ENCODE results near the gene USP48. TPM values are rescaled to one million over a fixed set of nuclear protein-coding genes. Genes with fewer than 3 reads are reported as not detected.
"Not testable (repeated sequence)": the region's sequence is repeated elsewhere in the genome, so short reads cannot be mapped to it uniquely, and the experiment has no call there.

The USP48 gene
- total RNA-seq, 3 donors from 2014 or later = 39.1 to 70.6 (median 52.2) TPM

DNA sequence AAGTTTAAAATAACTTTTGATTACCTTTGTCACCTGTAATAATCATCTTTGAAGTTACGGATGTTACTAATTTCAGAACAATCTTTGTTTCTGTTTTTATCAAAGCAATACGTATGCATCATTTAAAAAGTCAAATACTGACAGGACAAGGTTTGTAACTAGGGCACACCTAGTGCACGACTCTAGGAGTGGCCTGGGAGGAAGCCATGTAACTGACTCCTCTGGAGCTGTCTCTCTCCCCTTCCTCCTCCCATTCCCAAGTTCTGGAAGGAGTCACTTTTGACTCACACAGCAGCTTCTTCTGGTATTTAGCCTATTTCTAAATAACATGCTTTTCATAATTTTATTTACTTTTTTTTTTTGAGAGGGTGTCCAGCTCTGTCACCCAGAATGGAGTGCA lies 102.0 kb downstream of the USP48 start:
- Histone ChIP-seq H3K4me1 (ENCODE audit: low read depth) (no peaks in the 10 kb centered on the region), H3K36me3 (ENCODE audit: low read depth) (no peaks in the 10 kb centered on the region), H3K4me3 (no peak overlapping the region), H3K9me3 (no peaks in the 10 kb centered on the region)
- intact Hi-C loops (cut with DNase I, micrococcal nuclease) = no loop called here
- ATAC-seq = no peak
- DNase-seq = no peak
- TF ChIP-seq, protein P1, sequence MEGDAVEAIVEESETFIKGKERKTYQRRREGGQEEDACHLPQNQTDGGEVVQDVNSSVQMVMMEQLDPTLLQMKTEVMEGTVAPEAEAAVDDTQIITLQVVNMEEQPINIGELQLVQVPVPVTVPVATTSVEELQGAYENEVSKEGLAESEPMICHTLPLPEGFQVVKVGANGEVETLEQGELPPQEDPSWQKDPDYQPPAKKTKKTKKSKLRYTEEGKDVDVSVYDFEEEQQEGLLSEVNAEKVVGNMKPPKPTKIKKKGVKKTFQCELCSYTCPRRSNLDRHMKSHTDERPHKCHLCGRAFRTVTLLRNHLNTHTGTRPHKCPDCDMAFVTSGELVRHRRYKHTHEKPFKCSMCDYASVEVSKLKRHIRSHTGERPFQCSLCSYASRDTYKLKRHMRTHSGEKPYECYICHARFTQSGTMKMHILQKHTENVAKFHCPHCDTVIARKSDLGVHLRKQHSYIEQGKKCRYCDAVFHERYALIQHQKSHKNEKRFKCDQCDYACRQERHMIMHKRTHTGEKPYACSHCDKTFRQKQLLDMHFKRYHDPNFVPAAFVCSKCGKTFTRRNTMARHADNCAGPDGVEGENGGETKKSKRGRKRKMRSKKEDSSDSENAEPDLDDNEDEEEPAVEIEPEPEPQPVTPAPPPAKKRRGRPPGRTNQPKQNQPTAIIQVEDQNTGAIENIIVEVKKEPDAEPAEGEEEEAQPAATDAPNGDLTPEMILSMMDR (IDR thresholded peaks at IDR 0.05) = no peak

DNA sequence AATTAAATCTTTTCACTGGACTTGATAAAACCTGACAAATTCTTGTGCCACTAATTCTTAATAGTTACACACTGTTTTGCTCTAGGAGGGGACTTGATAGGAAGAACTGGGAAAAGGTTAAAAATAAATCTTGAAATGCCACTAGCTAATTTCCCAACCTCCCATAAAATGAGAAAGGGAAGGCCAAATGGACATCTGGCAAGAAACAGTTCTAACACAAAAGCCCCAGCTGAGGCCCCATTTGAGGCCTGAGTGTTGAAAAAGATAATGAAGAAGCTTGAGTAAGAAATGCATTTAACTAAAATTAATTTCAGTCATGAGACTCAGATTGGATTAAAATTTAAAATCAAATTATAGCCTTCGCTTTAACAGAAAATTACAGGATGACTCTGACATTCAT lies 102.6 kb downstream of the USP48 start:
- intact Hi-C loops (cut with DNase I, micrococcal nuclease) = no loop called here
- no peaks in the 10 kb centered on the region for H3K36me3 ChIP-seq (ENCODE audit: low read depth)
- TF ChIP-seq, protein P1 (IDR thresholded peaks at IDR 0.05) = no peak
- no peak for ATAC-seq
- H3K4me3 ChIP-seq = no peak overlapping the region
- no peaks in the 10 kb centered on the region for H3K4me1 ChIP-seq (ENCODE audit: low read depth)
- no peak for DNase-seq
- H3K9me3 ChIP-seq = no peaks in the 10 kb centered on the region

DNA sequence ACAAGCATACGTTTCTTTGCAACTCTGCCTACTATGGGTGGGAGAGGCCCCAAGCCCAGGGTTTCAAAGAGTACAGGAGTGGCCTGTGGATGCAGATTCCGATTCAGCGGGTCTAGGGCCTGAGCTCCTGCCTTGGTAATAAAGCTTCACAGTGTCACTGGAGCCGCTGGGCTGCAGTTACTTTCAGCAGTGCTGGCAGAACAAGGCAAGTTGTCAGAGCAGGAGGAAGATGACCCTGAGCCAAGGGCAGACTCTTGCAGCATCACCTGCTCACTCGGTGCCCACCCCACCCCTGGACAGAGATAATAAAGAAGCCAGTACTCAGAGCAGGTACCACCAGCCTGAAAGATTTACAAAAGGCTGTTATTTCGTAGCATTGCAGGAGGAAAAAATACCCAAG lies 105.8 kb downstream of the USP48 start:
- no peaks in the 10 kb centered on the region for H3K9me3 ChIP-seq
- H3K4me3 ChIP-seq = no peak overlapping the region
- H3K36me3 ChIP-seq (ENCODE audit: low read depth) = no peaks in the 10 kb centered on the region
- H3K4me1 ChIP-seq (ENCODE audit: low read depth) = no peaks in the 10 kb centered on the region
- DNase-seq (peak in 1 of 3 donors; percentile 27), ATAC-seq (no peak)
- intact Hi-C loops (cut with DNase I, micrococcal nuclease) = no loop called here
- TF ChIP-seq, protein P1 (IDR thresholded peaks at IDR 0.05) = no peak

DNA sequence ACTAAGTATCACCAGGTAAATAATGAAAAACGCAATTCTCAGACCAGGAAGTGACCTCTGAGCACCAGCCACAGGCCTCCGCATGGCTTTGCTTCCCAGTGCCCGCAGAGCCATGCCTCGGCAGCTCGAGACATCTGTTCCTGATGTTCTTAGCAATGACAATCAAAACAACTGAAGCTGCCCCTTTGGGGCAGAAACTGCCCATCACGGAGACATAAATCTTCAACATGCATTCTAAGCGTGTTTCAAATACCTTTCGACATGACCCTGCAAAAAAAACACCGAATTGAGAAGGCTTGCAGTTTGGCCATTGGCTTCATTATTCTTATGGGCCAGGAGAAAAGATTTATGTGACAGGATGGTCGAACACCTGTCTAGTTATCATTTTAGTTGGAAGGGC lies 108.0 kb downstream of the USP48 start:
- no peaks in the 10 kb centered on the region for H3K4me1 ChIP-seq (ENCODE audit: low read depth)
- intact Hi-C loops (cut with DNase I, micrococcal nuclease) = no loop called here
- no peak for ATAC-seq
- no peak overlapping the region for H3K4me3 ChIP-seq
- TF ChIP-seq, protein P1 (IDR thresholded peaks at IDR 0.05) = no peak
- H3K9me3 ChIP-seq = no peaks in the 10 kb centered on the region
- no peak for DNase-seq
- H3K36me3 ChIP-seq (ENCODE audit: low read depth) = no peaks in the 10 kb centered on the region

DNA sequence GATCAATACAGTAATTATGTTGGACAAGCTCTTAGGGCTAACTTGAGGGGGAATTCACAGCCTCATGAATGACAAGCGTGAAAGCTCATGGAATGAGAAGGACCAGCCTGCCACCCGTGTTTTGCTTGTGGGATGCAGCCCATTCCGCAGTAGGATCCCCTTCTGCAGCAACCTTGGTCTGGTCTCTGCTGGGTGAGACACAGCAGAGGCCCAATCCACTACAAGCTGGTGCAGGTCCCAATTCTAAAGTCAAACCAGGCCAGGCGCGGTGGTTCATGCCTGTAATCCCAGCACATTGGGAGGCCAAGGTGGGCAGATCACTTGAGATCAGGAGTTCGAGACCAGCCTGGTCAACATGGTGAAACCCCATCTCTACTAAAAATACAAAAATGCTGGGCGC lies 109.1 kb downstream of the USP48 start:
- H3K4me3 ChIP-seq; DNase-seq; ATAC-seq; intact Hi-C loops (cut with DNase I, micrococcal nuclease); H3K36me3 ChIP-seq (ENCODE audit: low read depth); H3K4me1 ChIP-seq (ENCODE audit: low read depth); H3K9me3 ChIP-seq: not testable (repeated sequence)

DNA sequence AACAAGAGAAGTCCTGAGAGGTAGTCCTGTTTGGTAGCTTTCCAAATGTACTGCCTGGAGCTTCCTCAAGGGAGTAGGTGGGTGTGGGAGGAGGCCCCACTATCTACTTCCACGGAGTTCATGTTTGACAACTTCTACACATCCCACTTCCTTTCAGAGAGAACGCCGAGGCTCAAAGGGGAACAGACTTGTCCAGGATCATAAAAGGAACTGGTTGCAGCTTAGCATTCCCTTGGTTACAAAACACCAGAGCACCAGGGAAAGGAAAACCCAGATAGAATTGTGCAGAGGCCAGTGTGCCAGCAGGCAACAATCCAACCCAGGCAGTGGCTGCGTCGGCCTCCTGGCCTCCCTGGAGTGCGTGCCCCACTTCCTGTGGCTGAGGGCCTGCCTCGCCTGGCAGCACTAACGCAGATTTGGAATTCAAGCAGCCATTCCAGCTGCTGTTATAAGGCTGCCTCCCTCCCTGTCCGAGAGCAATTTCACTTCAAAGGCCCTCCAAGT lies 109.6 kb downstream of the USP48 start:
- Histone ChIP-seq H3K4me3 (no peak overlapping the region), H3K9me3 (no peaks in the 10 kb centered on the region), H3K36me3 (ENCODE audit: low read depth) (no peaks in the 10 kb centered on the region), H3K4me1 (ENCODE audit: low read depth) (peaks cover 12% of the 10 kb centered on the region)
- TF ChIP-seq, protein P1 (IDR thresholded peaks at IDR 0.05) = no peak
- DNase-seq (peak in 2 of 3 donors; percentile 46 to 50), ATAC-seq (peak; percentile 42)
- intact Hi-C loops (cut with DNase I, micrococcal nuclease) = no loop called here
